Kidney glomerular epithelial cell (primary cell): ENCODE measurements around the gene B3GALT6.
A peak's percentile ranks its signal among the peaks of the same experiment; 100 is the strongest.
"Not testable (repeated sequence)": the region's sequence is repeated elsewhere in the genome, so short reads cannot be mapped to it uniquely, and the experiment has no call there.

Source experiments
- DNase-seq: peaks from one replicate; lab custom pipeline; 2025; lab: John Stamatoyannopoulos, UW

B3GALT6 gene

GRCh38 chr1:1232208-1232795, at the start of gene B3GALT6:
B3GALT6 (plus strand) TSS chr1:1232237; CDS start chr1:1232279, 42 bp downstream.
- DNase-seq = no peak

GRCh38 chr1:1182491-1183220, 49.4 kb upstream of the B3GALT6 start:
- no peak for DNase-seq

- no peak for DNase-seq
These were observed 48.8 kb upstream of the B3GALT6 start for GRCh38 chr1:1183221-1183747.

- DNase-seq = no peak
These were observed 47.9 kb upstream of the B3GALT6 start for GRCh38 chr1:1183833-1184775.

GRCh38 chr1:1185101-1185765, 46.8 kb upstream of the B3GALT6 start:
- DNase-seq = peak; percentile 27

GRCh38 chr1:1187938-1188337, 44.1 kb upstream of the B3GALT6 start:
- DNase-seq = no peak

GRCh38 chr1:1189111-1189510, 42.9 kb upstream of the B3GALT6 start:
- no peak for DNase-seq

GRCh38 chr1:1191734-1192133, 40.3 kb upstream of the B3GALT6 start:
- DNase-seq = no peak

- DNase-seq = no peak
These were observed 37.3 kb upstream of the B3GALT6 start for GRCh38 chr1:1194723-1195122.

GRCh38 chr1:1195726-1196125, 36.3 kb upstream of the B3GALT6 start:
- DNase-seq = not testable (repeated sequence)

- no peak for DNase-seq
These were observed 35.4 kb upstream of the B3GALT6 start for GRCh38 chr1:1196431-1197187.

- DNase-seq = no peak
These were observed 34.9 kb upstream of the B3GALT6 start for GRCh38 chr1:1197188-1197500.

GRCh38 chr1:1197551-1198422, 34.2 kb upstream of the B3GALT6 start:
- no peak for DNase-seq

- DNase-seq = no peak
These were observed 33.5 kb upstream of the B3GALT6 start for GRCh38 chr1:1198423-1199140.

- no peak for DNase-seq
These were observed 32.7 kb upstream of the B3GALT6 start for GRCh38 chr1:1199141-1199960.

- no peak for DNase-seq
These were observed 31.8 kb upstream of the B3GALT6 start for GRCh38 chr1:1199961-1200875.
